IPS DF 6.9 (cell line): ENCODE data around the gene FRMD4A.
"Not testable (repeated sequence)": the region's sequence is repeated elsewhere in the genome, so short reads cannot be mapped to it uniquely, and the experiment has no call there.

ENCODE experiments used
- DNase-seq: peaks from one replicate; pipeline ENCODE4 v3.0.0-alpha.2; 2013; ENCODE audit warnings: low read depth, low spot score
- H3K27ac ChIP-seq: one replicate; pipeline ENCODE4 v1.5.1; 2013; ENCODE audit warnings: low read length, control low read depth
- H3K27me3 ChIP-seq: 2 replicates; pipeline ENCODE4 v1.6.1; 2013; ENCODE audit warnings: mild to moderate bottlenecking, low read length; ENCODE audit not compliant: control insufficient read depth, insufficient read depth
- H3K36me3 ChIP-seq: 2 replicates; pipeline ENCODE4 v1.6.1; 2013; ENCODE audit warnings: low read length; ENCODE audit not compliant: control insufficient read depth, insufficient read depth
- H3K4me1 ChIP-seq: 2 replicates; pipeline ENCODE4 v1.6.1; 2013; ENCODE audit warnings: low read length; ENCODE audit not compliant: control insufficient read depth, insufficient read depth
- H3K4me3 ChIP-seq: 2 replicates; pipeline ENCODE4 v1.5.1; 2013; ENCODE audit warnings: mild to moderate bottlenecking, low read length
- H3K9me3 ChIP-seq: 2 replicates; pipeline ENCODE4 v1.6.1; 2013; ENCODE audit warnings: low read length, inconsistent platforms; ENCODE audit not compliant: control insufficient read depth, insufficient read depth
- WGBS: extraction: QIAGEN DNeasy Blood & Tissue Kit; methylation state at CpG from one replicate; pipeline ENCODE4 v1.1.7; 2013; ENCODE audit warnings: mixed read lengths, missing lambda C conversion rate; ENCODE audit not compliant: insufficient read length, insufficient coverage; 5-methylcytosine and 5-hydroxymethylcytosine counted together

FRMD4A gene

GRCh38 chr10:13922586-13922985, 408.1 kb downstream of the FRMD4A start:
- Histone ChIP-seq H3K4me1 (no peaks in the 10 kb centered on the region), H3K36me3 (no peaks in the 10 kb centered on the region), H3K27me3 (no peaks in the 10 kb centered on the region), H3K27ac (no peak overlapping the region), H3K9me3 (no peaks in the 10 kb centered on the region), H3K4me3 (no peak overlapping the region)
- no peak for DNase-seq
- WGBS = no CpG with 5 or more reads among the region's 1 CpG

GRCh38 chr10:13921941-13922340, 408.8 kb downstream of the FRMD4A start:
- Histone ChIP-seq H3K4me1 (no peaks in the 10 kb centered on the region), H3K27me3 (no peaks in the 10 kb centered on the region), H3K4me3 (no peak overlapping the region), H3K36me3 (no peaks in the 10 kb centered on the region), H3K27ac (no peak overlapping the region), H3K9me3 (no peaks in the 10 kb centered on the region)
- no CpG with 5 or more reads among the region's 3 CpGs for WGBS
- DNase-seq = no peak

DNA sequence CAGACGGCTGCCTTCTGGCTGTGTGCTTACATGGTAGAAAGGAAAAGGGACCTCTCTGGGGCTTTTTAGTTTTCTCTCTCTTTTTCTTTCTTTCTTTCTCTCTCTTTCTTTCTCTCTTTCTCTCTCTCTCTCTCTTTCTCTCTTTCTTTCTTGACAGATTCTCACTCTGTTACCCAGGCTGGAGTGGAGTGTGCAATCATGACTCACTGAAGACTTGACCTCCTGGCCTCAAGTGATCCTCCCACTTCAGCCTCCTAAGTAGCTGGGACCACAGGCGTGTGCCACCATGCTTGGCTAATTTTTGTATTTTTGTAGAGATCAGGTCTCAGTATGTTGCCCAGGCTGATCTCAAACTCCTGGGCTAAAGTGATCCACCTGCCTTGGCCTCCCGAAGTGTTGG, 409.6 kb downstream of the FRMD4A start:
- not testable (repeated sequence) for H3K27me3 ChIP-seq, H3K4me1 ChIP-seq, H3K9me3 ChIP-seq, DNase-seq, H3K36me3 ChIP-seq, H3K4me3 ChIP-seq, H3K27ac ChIP-seq
- no CpG with 5 or more reads among the region's 3 CpGs for WGBS

GRCh38 chr10:13920465-13920864, 410.3 kb downstream of the FRMD4A start:
- H3K9me3 ChIP-seq = no peaks in the 10 kb centered on the region
- H3K36me3 ChIP-seq = no peaks in the 10 kb centered on the region
- no peak overlapping the region for H3K4me3 ChIP-seq
- DNase-seq = no peak
- no peaks in the 10 kb centered on the region for H3K27me3 ChIP-seq
- no peak overlapping the region for H3K27ac ChIP-seq
- no peaks in the 10 kb centered on the region for H3K4me1 ChIP-seq
- WGBS = no CpG with 5 or more reads among the region's 3 CpGs

GRCh38 chr10:13920031-13920430, 410.7 kb downstream of the FRMD4A start:
- Histone ChIP-seq H3K27ac (no peak overlapping the region), H3K4me1 (no peaks in the 10 kb centered on the region), H3K36me3 (no peaks in the 10 kb centered on the region), H3K27me3 (no peaks in the 10 kb centered on the region), H3K4me3 (no peak overlapping the region), H3K9me3 (no peaks in the 10 kb centered on the region)
- DNase-seq = no peak
- WGBS = no CpG with 5 or more reads among the region's 1 CpG

- Histone ChIP-seq H3K9me3 (no peaks in the 10 kb centered on the region), H3K27me3 (no peaks in the 10 kb centered on the region), H3K36me3 (no peaks in the 10 kb centered on the region), H3K27ac (no peak overlapping the region), H3K4me3 (no peak overlapping the region), H3K4me1 (no peaks in the 10 kb centered on the region)
- no CpG with 5 or more reads among the region's 3 CpGs for WGBS
- no peak for DNase-seq
These were observed 412.9 kb downstream of the FRMD4A start for GRCh38 chr10:13917791-13918190.

DNA sequence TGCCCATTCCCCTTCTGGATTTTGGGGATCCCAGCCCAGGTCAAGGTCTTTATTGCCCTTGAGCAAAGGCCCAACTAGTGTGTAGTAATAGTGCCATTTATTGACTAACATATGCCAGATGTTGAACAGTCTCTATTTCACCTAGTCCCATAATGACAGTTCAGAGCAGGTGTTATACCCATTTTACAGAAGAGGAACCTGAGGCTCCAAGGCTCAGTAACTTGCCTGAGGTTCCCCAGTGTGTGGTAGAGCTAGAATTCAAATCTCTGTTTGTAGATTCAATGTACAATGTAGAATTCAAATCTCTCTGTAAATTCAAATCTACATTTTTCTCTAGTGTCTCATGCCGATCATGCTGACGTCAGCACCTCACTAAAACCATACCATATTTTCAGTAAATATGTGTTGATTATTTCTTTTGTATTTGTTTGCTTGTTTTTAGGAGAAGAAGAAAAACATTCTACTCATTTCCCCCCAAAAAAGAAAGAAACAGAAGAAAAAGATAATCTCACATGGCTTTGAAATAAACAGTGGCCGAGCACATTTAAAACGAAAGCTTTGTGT, 414.3 kb downstream of the FRMD4A start:
- Histone ChIP-seq H3K4me3 (no peak overlapping the region), H3K27ac (no peak overlapping the region), H3K4me1 (no peaks in the 10 kb centered on the region), H3K36me3 (no peaks in the 10 kb centered on the region), H3K27me3 (no peaks in the 10 kb centered on the region), H3K9me3 (no peaks in the 10 kb centered on the region)
- no CpG with 5 or more reads among the region's 4 CpGs for WGBS
- DNase-seq = no peak

- no CpG with 5 or more reads among the region's 7 CpGs for WGBS
- Histone ChIP-seq H3K27ac (no peak overlapping the region), H3K4me3 (no peak overlapping the region), H3K9me3 (no peaks in the 10 kb centered on the region), H3K27me3 (no peaks in the 10 kb centered on the region), H3K36me3 (no peaks in the 10 kb centered on the region), H3K4me1 (no peaks in the 10 kb centered on the region)
- no peak for DNase-seq
These were observed 415.0 kb downstream of the FRMD4A start for GRCh38 chr10:13915710-13916109.

- H3K36me3 ChIP-seq = no peaks in the 10 kb centered on the region
- no peak overlapping the region for H3K4me3 ChIP-seq
- WGBS = no CpG with 5 or more reads among the region's 5 CpGs
- H3K27ac ChIP-seq = no peak overlapping the region
- H3K9me3 ChIP-seq = no peaks in the 10 kb centered on the region
- no peaks in the 10 kb centered on the region for H3K27me3 ChIP-seq
- no peaks in the 10 kb centered on the region for H3K4me1 ChIP-seq
- no peak for DNase-seq
These were observed 416.8 kb downstream of the FRMD4A start for GRCh38 chr10:13913897-13914296.

DNA sequence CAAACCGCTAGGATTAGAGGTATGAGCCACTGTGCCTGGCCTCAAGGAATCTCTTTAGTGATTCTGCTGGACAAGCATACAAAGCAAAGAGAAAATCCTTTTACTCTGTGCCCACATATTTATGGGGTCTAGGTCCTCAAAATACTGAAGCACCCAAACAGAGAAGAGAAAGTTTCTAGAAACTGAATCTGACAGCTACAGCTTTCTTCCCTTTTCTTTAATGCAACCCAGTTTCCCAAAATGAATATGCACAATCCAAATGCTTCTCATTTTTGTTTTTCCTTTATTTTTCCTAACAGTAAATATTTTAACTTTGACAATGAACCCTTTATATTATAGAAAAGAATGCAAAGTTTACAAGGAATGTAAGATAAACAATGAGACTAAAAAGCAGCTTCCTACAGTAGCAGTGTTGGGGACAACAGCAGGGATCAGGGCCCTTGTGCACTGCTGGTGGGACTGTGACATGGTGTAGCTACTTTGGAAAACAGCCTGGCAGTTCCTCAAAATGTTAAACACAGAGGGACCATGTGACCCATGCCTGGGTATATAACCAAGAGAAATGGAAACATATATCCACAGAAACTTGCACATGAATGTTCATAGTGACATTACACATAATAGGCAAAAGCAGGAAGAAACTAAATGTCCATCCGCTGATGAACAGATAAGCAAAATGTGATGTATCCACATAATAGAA, 418.8 kb downstream of the FRMD4A start:
- H3K36me3 ChIP-seq = no peaks in the 10 kb centered on the region
- WGBS = no CpG with 5 or more reads among the region's 2 CpGs
- H3K9me3 ChIP-seq = no peaks in the 10 kb centered on the region
- H3K4me3 ChIP-seq = no peak overlapping the region
- no peaks in the 10 kb centered on the region for H3K27me3 ChIP-seq
- H3K27ac ChIP-seq = no peak overlapping the region
- H3K4me1 ChIP-seq = no peaks in the 10 kb centered on the region
- no peak for DNase-seq
